IgD-negative memory B cell (primary cell): ENCODE results near the gene STAT4. TPM values are rescaled to one million over a fixed set of nuclear protein-coding genes. Genes with fewer than 3 reads are reported as not detected.

Experiments
- H3K27ac Mint-ChIP-seq, 3 donors: one replicate each; pipeline ENCODE4 v1.8.0; 2020 to 2022; ENCODE audit warnings: mild to moderate bottlenecking in 3 of 3, mixed read lengths in 3 of 3, moderate library complexity in 1 of 3
- H3K27me3 Mint-ChIP-seq: one replicate; pipeline ENCODE4 v1.8.0; 2021; ENCODE audit warnings: mixed read lengths
- H3K36me3 Mint-ChIP-seq: one replicate; pipeline ENCODE4 v1.8.0; 2020; ENCODE audit warnings: mild to moderate bottlenecking, mixed read lengths
- H3K4me1 Mint-ChIP-seq, 3 donors: one replicate each; pipeline ENCODE4 v1.8.0; 2020 to 2022; ENCODE audit warnings: mixed read lengths in 3 of 3, mild to moderate bottlenecking in 1 of 3
- H3K4me3 Mint-ChIP-seq, 4 donors: one replicate each; pipeline ENCODE4 v1.8.0; 2020 to 2022; ENCODE audit warnings: mild to moderate bottlenecking in 4 of 4, mixed read lengths in 4 of 4, moderate library complexity in 3 of 4
- H3K9me3 Mint-ChIP-seq, 3 donors: one replicate each; pipeline ENCODE4 v1.8.0; 2020 to 2021; ENCODE audit warnings: mixed read lengths in 3 of 3, mild to moderate bottlenecking in 1 of 3
- polyA plus RNA-seq: library from polyadenylated mRNA; unstranded; fragments of 300-500 nt; fragmentation: Illumina TruSeq; gene quantifications from one replicate; pipeline ENCODE4 v1.2.3, GENCODE V29; 2021

The STAT4 gene
- polyA plus RNA-seq, 1 donor from 2014 or later: 1.9 TPM

- H3K4me3 Mint-ChIP-seq: peak overlapping the region in 1 of 4 donors; percentile 57
These were observed 86.2 kb downstream of the STAT4 start for GRCh38 chr2:191064590-191064989.

GRCh38 chr2:191063584-191063983 lies 87.2 kb downstream of the STAT4 start:
- Mint-ChIP-seq H3K36me3 (no peaks in the 10 kb centered on the region), H3K9me3 (no peaks in the 10 kb centered on the region), H3K4me3 (no peak overlapping the region), H3K4me1 (peaks cover 0 to 2% (median 0%) of the 10 kb centered on the region in 3 donors), H3K27me3 (no peaks in the 10 kb centered on the region), H3K27ac (no peak overlapping the region)

More at GRCh38 chr2:191064590-191064989, 86.2 kb downstream of the STAT4 start:
- Mint-ChIP-seq H3K27me3 (no peaks in the 10 kb centered on the region), H3K9me3 (no peaks in the 10 kb centered on the region), H3K27ac (no peak overlapping the region), H3K4me1 (peaks cover 0 to 2% (median 0%) of the 10 kb centered on the region in 3 donors), H3K36me3 (no peaks in the 10 kb centered on the region)

GRCh38 chr2:191061381-191061980 lies 89.3 kb downstream of the STAT4 start:
- peaks cover 0 to 2% (median 0%) of the 10 kb centered on the region in 3 donors for H3K4me1 Mint-ChIP-seq
- H3K27ac Mint-ChIP-seq: peak overlapping the region in 2 of 3 donors; percentile 18 to 87
- H3K27me3 Mint-ChIP-seq: no peaks in the 10 kb centered on the region
- H3K36me3 Mint-ChIP-seq: no peaks in the 10 kb centered on the region
- H3K9me3 Mint-ChIP-seq: no peaks in the 10 kb centered on the region
- peak overlapping the region in 2 of 4 donors; percentile 4 to 29 for H3K4me3 Mint-ChIP-seq

GRCh38 chr2:191059308-191059707 lies 91.5 kb downstream of the STAT4 start:
- no peaks in the 10 kb centered on the region for H3K9me3 Mint-ChIP-seq
- H3K27ac Mint-ChIP-seq: no peak overlapping the region
- H3K4me1 Mint-ChIP-seq: peaks cover 0 to 6% (median 0%) of the 10 kb centered on the region in 3 donors
- no peaks in the 10 kb centered on the region for H3K36me3 Mint-ChIP-seq
- H3K4me3 Mint-ChIP-seq: no peak overlapping the region
- H3K27me3 Mint-ChIP-seq: no peaks in the 10 kb centered on the region

GRCh38 chr2:191056228-191056627 lies 94.6 kb downstream of the STAT4 start:
- Mint-ChIP-seq H3K36me3 (no peaks in the 10 kb centered on the region), H3K9me3 (no peaks in the 10 kb centered on the region), H3K27ac (no peak overlapping the region), H3K4me3 (peak overlapping the region in 1 of 4 donors; percentile 61), H3K27me3 (no peaks in the 10 kb centered on the region), H3K4me1 (peaks cover 0 to 6% (median 0%) of the 10 kb centered on the region in 3 donors)

GRCh38 chr2:191053256-191053655 lies 97.5 kb downstream of the STAT4 start:
- Mint-ChIP-seq H3K27me3 (peaks cover 5% of the 10 kb centered on the region), H3K27ac (no peak overlapping the region), H3K4me3 (no peak overlapping the region), H3K4me1 (peaks cover 0 to 6% (median 0%) of the 10 kb centered on the region in 3 donors), H3K9me3 (no peaks in the 10 kb centered on the region), H3K36me3 (no peaks in the 10 kb centered on the region)

GRCh38 chr2:191051825-191052778 lies 98.7 kb downstream of the STAT4 start:
- Mint-ChIP-seq H3K36me3 (no peaks in the 10 kb centered on the region), H3K4me3 (no peak overlapping the region), H3K4me1 (peaks cover 0 to 6% (median 0%) of the 10 kb centered on the region in 3 donors), H3K27me3 (peaks cover 11% of the 10 kb centered on the region), H3K27ac (no peak overlapping the region), H3K9me3 (no peaks in the 10 kb centered on the region)

- Mint-ChIP-seq H3K27ac (no peak overlapping the region), H3K27me3 (peaks cover 14% of the 10 kb centered on the region), H3K36me3 (no peaks in the 10 kb centered on the region), H3K4me3 (no peak overlapping the region), H3K4me1 (peaks cover 0 to 5% (median 0%) of the 10 kb centered on the region in 3 donors), H3K9me3 (no peaks in the 10 kb centered on the region)
These were observed 99.6 kb downstream of the STAT4 start for GRCh38 chr2:191051177-191051576.

GRCh38 chr2:191050640-191050987 lies 100.2 kb downstream of the STAT4 start:
- H3K4me3 Mint-ChIP-seq: no peak overlapping the region
- no peaks in the 10 kb centered on the region for H3K9me3 Mint-ChIP-seq
- H3K27ac Mint-ChIP-seq: no peak overlapping the region
- peaks cover 0 to 3% (median 0%) of the 10 kb centered on the region in 3 donors for H3K4me1 Mint-ChIP-seq
- H3K27me3 Mint-ChIP-seq: peaks cover 14% of the 10 kb centered on the region
- no peaks in the 10 kb centered on the region for H3K36me3 Mint-ChIP-seq

- no peak overlapping the region for H3K4me3 Mint-ChIP-seq
- H3K9me3 Mint-ChIP-seq: no peaks in the 10 kb centered on the region
- H3K36me3 Mint-ChIP-seq: no peaks in the 10 kb centered on the region
- H3K27ac Mint-ChIP-seq: no peak overlapping the region
- peaks cover 14% of the 10 kb centered on the region for H3K27me3 Mint-ChIP-seq
- peaks cover 0 to 3% (median 0%) of the 10 kb centered on the region in 3 donors for H3K4me1 Mint-ChIP-seq
These were observed 100.8 kb downstream of the STAT4 start for GRCh38 chr2:191049728-191050639.

- H3K27me3 Mint-ChIP-seq: peaks cover 18% of the 10 kb centered on the region
- H3K27ac Mint-ChIP-seq: no peak overlapping the region
- no peaks in the 10 kb centered on the region for H3K4me1 Mint-ChIP-seq
- H3K4me3 Mint-ChIP-seq: no peak overlapping the region
- H3K36me3 Mint-ChIP-seq: no peaks in the 10 kb centered on the region
- H3K9me3 Mint-ChIP-seq: peaks cover 0 to 2% (median 0%) of the 10 kb centered on the region in 3 donors
These were observed 102.7 kb downstream of the STAT4 start for GRCh38 chr2:191048073-191048472.

- Mint-ChIP-seq H3K4me1 (no peaks in the 10 kb centered on the region), H3K9me3 (peaks cover 0 to 2% (median 0%) of the 10 kb centered on the region in 3 donors), H3K27ac (no peak overlapping the region), H3K4me3 (no peak overlapping the region), H3K36me3 (no peaks in the 10 kb centered on the region), H3K27me3 (peaks cover 15% of the 10 kb centered on the region)
These were observed 105.7 kb downstream of the STAT4 start for GRCh38 chr2:191045141-191045540.

GRCh38 chr2:191043438-191043837 lies 107.4 kb downstream of the STAT4 start:
- H3K36me3 Mint-ChIP-seq: no peaks in the 10 kb centered on the region
- H3K4me3 Mint-ChIP-seq: no peak overlapping the region
- H3K9me3 Mint-ChIP-seq: peaks cover 0 to 2% (median 0%) of the 10 kb centered on the region in 3 donors
- peak overlapping the region in 1 of 3 donors; percentile 50 for H3K27ac Mint-ChIP-seq
- H3K27me3 Mint-ChIP-seq: peaks cover 14% of the 10 kb centered on the region
- peaks cover 0 to 2% (median 0%) of the 10 kb centered on the region in 3 donors for H3K4me1 Mint-ChIP-seq

GRCh38 chr2:191041418-191042161 lies 109.2 kb downstream of the STAT4 start:
- Mint-ChIP-seq H3K4me3 (no peak overlapping the region), H3K4me1 (peaks cover 0 to 6% (median 0%) of the 10 kb centered on the region in 3 donors), H3K9me3 (peaks cover 0 to 2% (median 0%) of the 10 kb centered on the region in 3 donors), H3K27me3 (peaks cover 5% of the 10 kb centered on the region), H3K27ac (no peak overlapping the region), H3K36me3 (no peaks in the 10 kb centered on the region)
